SK-N-SH treated with all-trans-retinoic acid at 6 μM for 48 hours (cell line): Measurements from ENCODE around the gene COA7.

ENCODE experiments used
- CSDC2 ChIP-seq: fragments of 250-450 bp; sonication (Bioruptor Pico); IDR thresholded peaks from 2 replicates; pipeline ENCODE4 v1.5.0; 2020; ENCODE audit warnings: mild to moderate bottlenecking, moderate library complexity
- CSRNP3 ChIP-seq: fragments of 250-450 bp; sonication (Bioruptor Pico); IDR thresholded peaks from 2 replicates; pipeline ENCODE4 v1.5.1; 2021; ENCODE audit warnings: mild to moderate bottlenecking, moderate library complexity
- OSR1 ChIP-seq: fragments of 250-450 bp; sonication (Bioruptor Pico); IDR thresholded peaks from 2 replicates; pipeline ENCODE4 v1.8.0; 2022; ENCODE audit warnings: moderate library complexity, mild to moderate bottlenecking, inconsistent platforms
- PPARA ChIP-seq: fragments of 250-450 bp; sonication (Bioruptor Pico); IDR thresholded peaks from 2 replicates; pipeline ENCODE4 v1.5.0; 2020; ENCODE audit warnings: mild to moderate bottlenecking, borderline replicate concordance
- SNAI2 ChIP-seq: fragments of 250-450 bp; sonication (Bioruptor Pico); IDR thresholded peaks from 2 replicates; pipeline ENCODE4 v1.5.0; 2020; ENCODE audit warnings: mild to moderate bottlenecking, moderate library complexity
- TOX ChIP-seq: fragments of 250-450 bp; sonication (Bioruptor Pico); IDR thresholded peaks from 2 replicates; pipeline ENCODE4 v1.8.0; 2021; ENCODE audit warnings: mild to moderate bottlenecking, moderate library complexity, borderline replicate concordance
- TSHZ2 ChIP-seq: fragments of 250-450 bp; sonication (Bioruptor Pico); IDR thresholded peaks from 2 replicates; pipeline ENCODE4 v1.5.0; 2020; ENCODE audit warnings: mild to moderate bottlenecking, moderate library complexity
- ZC3H10 ChIP-seq: fragments of 250-450 bp; sonication (Bioruptor Pico); IDR thresholded peaks from 2 replicates; pipeline ENCODE4 v1.5.1; 2021; ENCODE audit warnings: mild to moderate bottlenecking, moderate library complexity
- ZFP30 ChIP-seq: fragments of 450-650 bp; formaldehyde crosslinking; IDR thresholded peaks from 2 replicates; pipeline ENCODE4 v1.5.0; 2022; ENCODE audit warnings: mild to moderate bottlenecking, moderate library complexity
- ZNF565 ChIP-seq: fragments of 450-650 bp; formaldehyde crosslinking; conservative IDR thresholded peaks from 2 replicates; pipeline ENCODE4 v1.5.0; 2020; ENCODE audit warnings: low read depth, mild to moderate bottlenecking, moderate library complexity
- TF ChIP-seq, protein P1 (sequence below): fragments of 250-450 bp; sonication (Bioruptor Pico); IDR thresholded peaks from 2 replicates; pipeline ENCODE4 v1.8.0; 2020; ENCODE audit warnings: mild to moderate bottlenecking, moderate library complexity, borderline replicate concordance
- TF ChIP-seq, protein P2 (sequence below): fragments of 250-450 bp; sonication (Bioruptor Pico); IDR thresholded peaks from 2 replicates; pipeline ENCODE4 v1.5.1; 2020; ENCODE audit warnings: low read depth, mild to moderate bottlenecking, moderate library complexity

DNA sequence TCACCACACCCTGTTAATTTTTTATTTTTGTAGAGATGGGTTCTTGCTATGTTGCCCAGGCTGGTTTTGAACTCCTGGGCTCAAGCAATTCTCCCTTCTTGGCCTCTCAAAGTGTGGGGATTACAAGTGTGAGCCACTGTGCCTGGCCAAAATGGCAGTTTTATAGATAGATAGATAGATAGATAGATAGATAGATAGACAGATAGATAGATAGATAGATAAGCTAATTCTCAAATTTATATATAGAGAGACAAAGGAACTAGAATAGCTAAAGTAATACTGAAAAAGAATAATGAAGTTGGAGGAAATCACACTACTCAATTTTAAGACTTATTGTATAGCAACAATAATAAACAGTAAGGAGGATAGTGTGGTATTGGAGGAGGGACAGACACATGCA, 44.1 kb downstream of the COA7 start:
- TF ChIP-seq CSRNP3 (no peak), ZC3H10 (CRISPR knock-in tag) (no peak), OSR1 (CRISPR knock-in tag) (no peak), PPARA (CRISPR knock-in tag) (no peak), ZNF565 (CRISPR knock-in tag) (no peak), SNAI2 (CRISPR knock-in tag) (no peak), ZFP30 (CRISPR knock-in tag) (no peak), CSDC2 (no peak), TOX (CRISPR knock-in tag) (no peak), TSHZ2 (CRISPR knock-in tag) (no peak)
- TF ChIP-seq, protein P1, sequence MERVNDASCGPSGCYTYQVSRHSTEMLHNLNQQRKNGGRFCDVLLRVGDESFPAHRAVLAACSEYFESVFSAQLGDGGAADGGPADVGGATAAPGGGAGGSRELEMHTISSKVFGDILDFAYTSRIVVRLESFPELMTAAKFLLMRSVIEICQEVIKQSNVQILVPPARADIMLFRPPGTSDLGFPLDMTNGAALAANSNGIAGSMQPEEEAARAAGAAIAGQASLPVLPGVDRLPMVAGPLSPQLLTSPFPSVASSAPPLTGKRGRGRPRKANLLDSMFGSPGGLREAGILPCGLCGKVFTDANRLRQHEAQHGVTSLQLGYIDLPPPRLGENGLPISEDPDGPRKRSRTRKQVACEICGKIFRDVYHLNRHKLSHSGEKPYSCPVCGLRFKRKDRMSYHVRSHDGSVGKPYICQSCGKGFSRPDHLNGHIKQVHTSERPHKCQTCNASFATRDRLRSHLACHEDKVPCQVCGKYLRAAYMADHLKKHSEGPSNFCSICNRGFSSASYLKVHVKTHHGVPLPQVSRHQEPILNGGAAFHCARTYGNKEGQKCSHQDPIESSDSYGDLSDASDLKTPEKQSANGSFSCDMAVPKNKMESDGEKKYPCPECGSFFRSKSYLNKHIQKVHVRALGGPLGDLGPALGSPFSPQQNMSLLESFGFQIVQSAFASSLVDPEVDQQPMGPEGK: no peak
- TF ChIP-seq, protein P2, sequence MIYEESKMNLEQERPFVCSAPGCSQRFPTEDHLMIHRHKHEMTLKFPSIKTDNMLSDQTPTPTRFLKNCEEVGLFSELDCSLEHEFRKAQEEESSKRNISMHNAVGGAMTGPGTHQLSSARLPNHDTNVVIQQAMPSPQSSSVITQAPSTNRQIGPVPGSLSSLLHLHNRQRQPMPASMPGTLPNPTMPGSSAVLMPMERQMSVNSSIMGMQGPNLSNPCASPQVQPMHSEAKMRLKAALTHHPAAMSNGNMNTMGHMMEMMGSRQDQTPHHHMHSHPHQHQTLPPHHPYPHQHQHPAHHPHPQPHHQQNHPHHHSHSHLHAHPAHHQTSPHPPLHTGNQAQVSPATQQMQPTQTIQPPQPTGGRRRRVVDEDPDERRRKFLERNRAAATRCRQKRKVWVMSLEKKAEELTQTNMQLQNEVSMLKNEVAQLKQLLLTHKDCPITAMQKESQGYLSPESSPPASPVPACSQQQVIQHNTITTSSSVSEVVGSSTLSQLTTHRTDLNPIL (CRISPR knock-in tag): no peak
